A673 (cell line): ENCODE data around the gene NKX1-1.

Source experiments
- CTCF ChIP-seq: fragments of 300-800, 200-600 bp; sonication (generic); conservative IDR thresholded peaks from 2 replicates; pipeline ENCODE4 v1.5.1; 2017; ENCODE audit warnings: low read depth, mild to moderate bottlenecking, antibody characterized with exemption, low read length, moderate library complexity, mixed read lengths
- EZH2 ChIP-seq: fragments of 200-600 bp; sonication (generic); IDR thresholded peaks from 2 replicates; pipeline ENCODE4 v1.6.1; 2017; ENCODE audit warnings: borderline replicate concordance, low read depth, mild to moderate bottlenecking, mixed read lengths, antibody characterized with exemption, low read length; ENCODE audit not compliant: poor library complexity, severe bottlenecking

- no peak for TF ChIP-seq CTCF
- no peak for TF ChIP-seq EZH2
These were observed 34.8 kb downstream of the NKX1-1 start for GRCh38 chr4:1371176-1372165.
